SK-N-SH (cell line): Measurements from ENCODE around the gene LRRC8D.
"Not testable (repeated sequence)": the region's sequence is repeated elsewhere in the genome, so short reads cannot be mapped to it uniquely, and the experiment has no call there.

Experiments
- CHD2 ChIP-seq: fragments of 150-350 bp; IDR thresholded peaks from 2 replicates; pipeline ENCODE4 v1.6.1; 2018; ENCODE audit warnings: low read length; ENCODE audit not compliant: partially characterized antibody
- CTCF ChIP-seq: fragments of 200-600 bp; sonication (generic); IDR thresholded peaks from 2 replicates; pipeline ENCODE4 v1.6.1; 2017; ENCODE audit warnings: antibody characterized with exemption, mild to moderate bottlenecking, moderate library complexity
- ELF1 ChIP-seq: IDR thresholded peaks from 2 replicates; pipeline ENCODE4 v1.4.0; 2012
- EP300 ChIP-seq, 2 experiments: IDR thresholded peaks; 2 replicates each; pipeline versions ENCODE4 v1.4.0 to v1.6.1; 2012; ENCODE audit warnings: borderline replicate concordance in 1 of 2, low read depth in 1 of 2, low read length in 1 of 2
- EZH2phosphoT487 ChIP-seq: fragments of 200-600 bp; sonication (generic); IDR thresholded peaks from 2 replicates; pipeline ENCODE4 v1.6.1; 2017; ENCODE audit warnings: low read depth, mixed run types, mild to moderate bottlenecking, antibody characterized with exemption, moderate library complexity, borderline replicate concordance
- IRF3 ChIP-seq: fragments of 150-350 bp; IDR thresholded peaks from 2 replicates; pipeline ENCODE4 v1.6.1; 2016; ENCODE audit warnings: mild to moderate bottlenecking, low read depth, low read length
- MAX ChIP-seq: IDR thresholded peaks from 2 replicates; pipeline ENCODE4 v1.4.0; 2012; ENCODE audit warnings: low read depth
- MEF2A ChIP-seq: IDR thresholded peaks from 2 replicates; pipeline ENCODE4 v1.4.0; 2012; ENCODE audit warnings: low read depth, borderline replicate concordance
- POLR2AphosphoS5 ChIP-seq: IDR thresholded peaks from 2 replicates; pipeline ENCODE4 v1.6.1; 2012; ENCODE audit warnings: low read depth, low read length
- REST ChIP-seq: IDR thresholded peaks from 2 replicates; pipeline ENCODE4 v1.6.1; 2012; ENCODE audit warnings: mild to moderate bottlenecking, low read depth, low read length, moderate library complexity
- SMC3 ChIP-seq: IDR thresholded peaks from 2 replicates; pipeline ENCODE4 v1.6.1; 2012; ENCODE audit warnings: low read depth, low read length, improper control_type of control experiment
- TAF1 ChIP-seq: IDR thresholded peaks from 2 replicates; pipeline ENCODE4 v1.6.1; 2012; ENCODE audit warnings: low read depth, mild to moderate bottlenecking, low read length, moderate library complexity, borderline replicate concordance
- USF2 ChIP-seq: fragments of 150-350 bp; IDR thresholded peaks from 2 replicates; pipeline ENCODE4 v1.6.1; 2017; ENCODE audit warnings: antibody characterized with exemption, low read length, low read depth, borderline replicate concordance

GRCh38 chr1:89797876-89798275 lies 23.0 kb upstream of the LRRC8D start:
- not testable (repeated sequence) for TF ChIP-seq POLR2AphosphoS5; ELF1; MAX; IRF3; REST; CTCF; MEF2A; SMC3; EZH2phosphoT487; EP300 (IDR thresholded peaks at IDR 0.05; ENCODE audit: borderline replicate concordance in 1 of 2, low read depth in 1 of 2, low read length in 1 of 2); CHD2; USF2; TAF1
